OCI-M2 (cell line): ENCODE data around the gene GRIP1.

Experiments
- DNase-seq: peaks from one replicate; lab custom pipeline; 2025; ENCODE audit not compliant: unreplicated experiment; lab: John Stamatoyannopoulos, UW

The GRIP1 gene

DNA sequence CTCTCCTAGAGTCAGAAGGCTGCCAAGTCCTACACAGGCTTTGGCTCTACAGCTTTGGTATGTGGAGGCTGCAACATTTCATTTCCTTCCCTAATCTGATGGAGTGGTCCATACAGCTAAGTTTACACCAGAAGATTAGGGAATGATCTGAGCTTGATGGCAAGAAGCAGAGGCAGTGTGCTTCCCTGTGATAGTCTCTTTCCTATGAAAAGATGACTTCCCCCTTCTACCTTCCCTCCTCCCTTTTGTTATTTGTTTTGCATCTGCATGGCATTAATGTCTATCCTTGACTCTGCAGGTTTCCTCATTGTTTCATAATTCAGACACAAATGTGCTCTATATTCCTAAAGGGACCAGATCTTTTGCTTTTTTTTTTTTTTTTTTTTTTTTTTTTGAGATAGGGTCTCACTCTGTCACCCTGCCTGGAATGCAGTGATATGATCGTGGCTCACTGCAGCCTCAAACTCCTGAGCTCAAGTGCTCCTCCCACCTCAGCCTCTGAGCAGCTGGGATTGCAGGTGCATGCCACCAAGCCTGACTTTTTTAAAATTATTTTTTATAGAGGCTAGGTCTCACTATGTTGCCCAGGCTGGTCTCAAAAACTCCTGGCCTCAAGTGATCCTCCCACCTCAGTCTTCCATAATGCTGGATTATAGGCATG lies 76.3 kb downstream of the GRIP1 start:
- no peak for DNase-seq

GRCh38 chr12:66600903-66601302 lies 78.0 kb downstream of the GRIP1 start:
- DNase-seq = no peak

DNA sequence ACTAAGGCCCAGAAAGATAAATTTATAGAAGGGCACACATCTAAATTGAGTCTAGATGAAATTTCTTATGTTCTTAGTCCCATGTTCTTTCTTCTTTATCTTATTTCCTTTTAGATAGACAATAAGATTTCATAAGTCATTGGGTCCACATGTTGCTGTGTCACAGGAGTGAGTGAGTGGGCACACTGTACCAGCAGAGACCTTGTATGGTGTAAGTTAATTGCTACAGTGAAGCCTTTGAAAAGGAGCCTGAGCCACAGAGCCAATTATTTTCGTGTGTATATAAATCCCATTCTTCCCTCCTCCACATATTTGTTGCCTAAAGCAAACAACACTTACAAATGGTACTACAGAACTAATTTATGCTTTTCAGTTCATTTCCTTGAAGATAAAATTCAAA lies 79.1 kb downstream of the GRIP1 start:
- DNase-seq = no peak

- DNase-seq = no peak
Observed at GRCh38 chr12:66598608-66599007, 80.3 kb downstream of the GRIP1 start.

GRCh38 chr12:66598079-66598478 lies 80.8 kb downstream of the GRIP1 start:
- DNase-seq = no peak

DNA sequence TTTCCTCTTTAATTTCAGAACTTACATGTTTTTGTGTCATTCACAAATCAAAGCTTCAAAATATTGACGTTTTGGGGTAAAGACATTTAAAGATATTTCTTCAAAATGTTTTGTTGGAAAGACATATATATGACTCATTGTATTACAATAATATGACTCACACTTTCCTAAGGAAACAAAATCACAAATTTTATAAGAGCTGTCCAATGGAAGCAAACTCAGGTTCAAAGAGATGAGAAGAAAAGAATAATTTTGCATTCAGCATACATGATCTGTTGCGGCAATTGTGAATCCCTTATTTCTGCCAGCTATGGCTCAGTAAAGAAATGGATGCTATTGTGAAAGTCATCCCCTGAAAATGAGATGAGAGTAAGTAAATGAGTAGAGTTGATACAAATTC lies 82.7 kb downstream of the GRIP1 start:
- no peak for DNase-seq

DNA sequence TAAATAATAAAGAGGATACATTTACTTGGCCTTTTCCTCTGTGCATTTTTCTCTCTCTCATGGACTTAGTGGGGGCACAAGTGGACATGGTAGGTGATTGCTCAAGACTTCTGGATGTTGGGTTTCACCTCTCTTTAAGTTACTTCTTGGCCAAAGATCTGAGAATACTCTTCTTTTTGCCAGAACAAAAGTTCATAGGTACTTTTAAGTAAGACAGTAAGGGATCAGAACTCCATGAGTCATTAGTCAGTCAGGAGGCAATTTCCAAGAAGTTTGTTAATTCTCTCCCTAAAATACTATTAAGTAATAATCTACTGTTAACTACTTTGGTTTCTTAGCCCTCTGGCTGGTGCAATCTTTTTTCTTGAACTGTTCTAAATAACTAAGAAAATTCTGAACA lies 84.2 kb downstream of the GRIP1 start:
- no peak for DNase-seq

- no peak for DNase-seq
Observed at GRCh38 chr12:66590275-66590985, 88.4 kb downstream of the GRIP1 start.

DNA sequence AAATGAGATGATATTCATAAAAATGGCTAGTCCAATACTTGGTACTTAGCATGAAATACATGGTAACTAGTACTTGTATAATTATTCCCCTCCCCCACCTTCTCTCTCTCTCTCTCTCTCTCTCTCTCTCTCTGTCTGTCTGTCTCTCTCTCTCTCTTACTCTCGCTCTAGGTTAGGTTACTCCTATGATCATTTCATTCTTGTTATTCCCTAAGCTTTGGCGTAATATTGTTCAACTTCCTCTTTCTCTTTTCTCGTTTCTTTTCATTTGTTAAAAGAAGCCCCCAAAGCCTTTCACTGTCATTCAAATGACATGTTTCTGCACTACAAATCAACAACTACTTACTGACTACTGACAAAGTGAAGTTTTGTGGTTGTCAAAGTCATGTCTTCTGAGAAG lies 89.8 kb downstream of the GRIP1 start:
- no peak for DNase-seq

GRCh38 chr12:66587912-66588311 lies 91.0 kb downstream of the GRIP1 start:
- no peak for DNase-seq

DNA sequence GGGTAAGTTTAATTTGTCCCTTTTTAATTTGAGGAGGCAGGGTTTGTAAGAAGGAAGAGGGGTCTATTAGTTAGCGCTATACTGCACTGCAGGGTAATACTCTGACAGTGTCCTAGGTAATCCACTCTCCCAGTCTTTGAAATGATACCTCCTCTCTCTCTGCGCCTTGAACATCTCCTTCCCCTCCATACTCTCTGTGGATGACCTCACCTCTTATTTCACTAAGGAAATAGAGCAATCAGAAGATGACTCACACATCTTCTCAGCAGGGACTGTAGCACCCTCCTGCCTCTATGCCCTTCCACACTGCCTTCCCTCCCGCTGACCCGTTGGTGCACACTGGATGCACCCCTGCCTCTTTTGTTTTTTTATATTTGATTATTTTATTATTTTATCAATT lies 94.2 kb downstream of the GRIP1 start:
- no peak for DNase-seq

GRCh38 chr12:66573605-66574004 lies 105.3 kb downstream of the GRIP1 start:
- no peak for DNase-seq

- DNase-seq = no peak
Observed at GRCh38 chr12:66572845-66573244, 106.0 kb downstream of the GRIP1 start.

DNA sequence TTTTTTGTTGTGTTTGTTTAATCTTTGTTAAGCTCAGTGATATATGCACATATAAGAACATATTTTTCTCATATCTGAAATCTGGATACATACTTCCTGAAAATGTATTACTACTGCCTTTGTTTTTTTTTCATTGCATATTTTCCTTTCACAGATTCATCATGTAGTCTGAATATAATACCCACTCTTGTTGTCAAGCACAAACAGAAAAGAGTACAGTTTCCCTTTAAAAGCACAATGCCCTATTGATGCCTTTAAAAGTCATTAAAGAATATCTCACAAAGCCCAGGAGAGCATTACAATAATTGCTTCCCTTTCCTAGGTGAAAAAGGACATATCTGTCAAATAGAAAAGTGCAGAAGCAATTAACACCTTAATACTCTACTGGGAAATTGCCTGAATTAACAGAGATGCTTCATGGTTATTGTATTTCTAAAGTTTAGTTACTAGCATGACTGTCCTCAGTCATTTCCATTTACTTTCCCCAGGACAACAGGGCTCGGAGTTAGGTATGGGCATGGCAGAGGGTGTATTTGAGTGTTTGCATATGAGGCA lies 107.4 kb downstream of the GRIP1 start:
- DNase-seq = no peak

DNA sequence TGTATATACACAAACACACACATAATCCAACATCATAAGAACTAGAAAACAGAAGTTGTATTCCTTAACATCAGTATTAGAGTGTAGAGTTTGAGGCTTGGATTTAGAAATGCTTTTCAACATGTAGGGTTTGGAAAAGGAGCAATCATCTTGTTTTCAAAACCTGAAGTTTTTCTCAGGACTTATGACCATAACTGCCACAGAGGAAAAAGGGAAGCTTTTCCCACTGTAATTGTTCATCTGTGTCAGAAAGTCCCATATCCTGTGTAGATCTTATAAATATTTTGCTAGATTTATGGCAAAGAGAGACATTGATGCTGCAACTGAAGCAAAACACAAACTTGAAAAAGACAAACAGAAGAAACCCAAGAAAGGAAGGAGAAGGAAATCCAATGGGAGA lies 115.7 kb downstream of the GRIP1 start:
- no peak for DNase-seq

- no peak for DNase-seq
Observed at GRCh38 chr12:66555113-66555512, 123.8 kb downstream of the GRIP1 start.

- DNase-seq = no peak
Observed at GRCh38 chr12:66552716-66553115, 126.2 kb downstream of the GRIP1 start.

GRCh38 chr12:66550626-66551025 lies 128.2 kb downstream of the GRIP1 start:
- DNase-seq = no peak

DNA sequence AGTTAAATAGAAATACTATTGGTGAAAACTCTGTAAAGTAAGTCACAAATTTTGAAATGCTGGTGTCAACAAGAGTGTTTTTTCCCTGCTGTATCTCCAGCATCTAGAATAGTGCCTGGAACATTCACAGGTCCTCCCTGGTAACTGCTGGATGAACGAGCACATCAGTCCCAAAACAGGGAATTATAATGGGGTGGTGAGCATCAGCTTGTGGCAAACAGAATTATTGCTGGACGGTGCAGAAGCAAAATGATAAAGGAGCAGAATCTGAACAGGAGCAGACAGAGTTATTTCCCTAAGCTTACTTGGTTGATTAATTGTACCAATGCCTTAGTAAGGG lies 129.9 kb downstream of the GRIP1 start:
- no peak for DNase-seq

DNA sequence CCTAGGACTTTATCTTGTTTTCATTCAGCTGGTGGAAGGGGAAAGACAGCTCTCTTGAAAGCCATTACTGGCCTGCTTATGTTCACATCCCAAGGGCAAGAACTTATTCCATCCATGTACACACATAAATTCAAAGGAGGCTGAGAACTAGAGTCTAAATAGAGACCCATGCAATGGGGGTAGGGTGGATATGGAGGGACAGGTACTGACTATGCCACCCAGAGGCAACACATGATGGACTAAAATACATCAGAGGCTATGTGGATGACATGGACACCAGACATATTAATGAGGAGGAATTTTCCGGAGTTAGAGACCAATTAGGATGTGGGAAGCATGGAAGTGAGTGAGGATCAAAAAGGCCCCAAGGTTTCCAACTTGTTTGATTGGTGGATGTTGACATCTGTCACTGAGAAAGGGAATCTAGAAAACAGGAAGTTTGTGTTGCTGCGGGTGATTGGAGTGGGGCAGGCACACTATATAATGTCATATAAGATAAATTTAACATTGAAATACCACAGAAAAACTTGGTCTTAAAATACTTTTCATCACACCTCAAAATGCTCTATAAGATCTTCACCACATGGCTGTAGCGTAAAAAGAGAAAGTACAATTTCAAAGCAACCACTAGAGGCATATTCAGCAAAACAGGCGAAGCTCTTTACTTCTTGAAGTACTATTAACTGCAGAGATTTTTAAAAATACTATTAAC lies 130.4 kb downstream of the GRIP1 start:
- no peak for DNase-seq

DNA sequence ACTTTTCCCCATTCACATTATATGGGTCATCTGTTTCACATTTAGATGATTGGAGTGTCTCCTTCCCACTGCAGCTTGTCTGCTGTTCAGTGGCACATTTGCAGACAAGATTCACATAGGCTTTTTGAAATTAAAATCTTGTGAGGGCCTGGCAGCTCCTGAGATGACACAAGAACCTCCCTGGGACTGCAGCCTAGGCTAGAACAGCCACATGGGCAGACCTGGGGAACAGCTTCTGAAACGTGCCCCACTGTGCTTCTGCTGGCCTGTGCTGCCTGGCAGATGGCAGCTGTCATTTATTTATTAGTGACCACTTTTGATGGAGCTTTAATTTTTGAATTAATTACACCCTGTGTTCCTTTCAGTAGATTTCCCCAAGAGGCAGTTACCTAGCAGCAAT lies 137.4 kb downstream of the GRIP1 start:
- DNase-seq = no peak

GRCh38 chr12:66539431-66539830 lies 139.4 kb downstream of the GRIP1 start:
- DNase-seq = no peak
